GM12878 (cell line): Measurements from ENCODE around the gene HMGB1. TPM values are rescaled to one million over a fixed set of nuclear protein-coding genes. Genes with fewer than 3 reads are reported as not detected.

ENCODE experiments used
- ATAC-seq: fragments of 200-7000 bp; cut with Tn5 transposase; 3 replicates; pipeline ENCODE4 v1.9.1; 2020; ENCODE audit warnings: mild to moderate bottlenecking, moderate library complexity
- Bru-seq: library from RNA; stranded (reverse); fragments of 400-500 nt; gene quantifications from one replicate; lab custom pipeline; 2021; lab: Mats Ljungman, UMichigan
- BruChase-seq, 2 experiments: library from RNA; stranded (reverse); fragments of 400-500 nt; gene quantifications; one replicate each; lab custom pipeline; 2021; lab: Mats Ljungman, UMichigan
- BruUV-seq: library from RNA; stranded (reverse); fragments of 400-500 nt; replicated peaks from 2 replicates; lab custom pipeline; 2021; lab: Mats Ljungman, UMichigan
- CTCF ChIA-PET: fragments of 300-600 bp; sonication (Branson Sonifier 250); formaldehyde crosslinking; extraction: SDS; loops from one replicate; lab custom pipeline; 2021; ENCODE audit warnings: inconsistent platforms; lab: Yijun Ruan, JAX
- POLR2A ChIA-PET: fragments of 350-600 bp; formaldehyde crosslinking; extraction: SDS; loops from one replicate; lab custom pipeline; 2021; ENCODE audit warnings: inconsistent platforms; lab: Charles Lee
- RAD21 ChIA-PET: fragments of 300-600 bp; sonication (Branson Sonifier 250); formaldehyde crosslinking; loops from one replicate; lab custom pipeline; 2023; ENCODE audit warnings: antibody characterized with exemption; ENCODE audit not compliant: unreplicated experiment; lab: Charles Lee
- SMC1A ChIA-PET: fragments of 300-600 bp; sonication (Branson Sonifier 250); formaldehyde crosslinking; loops from one replicate; lab custom pipeline; 2023; ENCODE audit not compliant: unreplicated experiment, uncharacterized antibody; lab: Charles Lee
- DNase-seq: peaks from one replicate; pipeline ENCODE4 v3.0.0-alpha.2; 2011; ENCODE audit warnings: low read depth, low spot score
- FAIRE-seq: peaks from 3 replicates; lab custom pipeline; 2011; peaks lifted over from hg19 to GRCh38; lab: Jason Lieb, UNC
- H2AFZ ChIP-seq: 2 replicates; pipeline ENCODE4 v1.6.0; 2011; ENCODE audit warnings: low read depth, low read length, control low read depth; ENCODE audit not compliant: control insufficient read depth
- H3K27ac ChIP-seq: 2 replicates; pipeline ENCODE4 v1.5.1; 2011; ENCODE audit warnings: control low read depth; ENCODE audit not compliant: control insufficient read depth, insufficient read depth
- H3K27me3 ChIP-seq, 2 experiments: replicated peaks in 1 of 2; 2 replicates each; pipeline versions ENCODE4 v1.6.0 to v1.6.1; 2011; ENCODE audit warnings: low read length in 1 of 2; ENCODE audit not compliant: control insufficient read depth in 2 of 2, insufficient read depth in 2 of 2
- H3K36me3 ChIP-seq, 2 experiments: 2 replicates each; pipeline ENCODE4 v1.5.1; 2011; ENCODE audit warnings: low read length in 1 of 2; ENCODE audit not compliant: control insufficient read depth in 2 of 2, insufficient read depth in 2 of 2
- H3K4me1 ChIP-seq: 2 replicates; pipeline ENCODE4 v1.6.1; 2011; ENCODE audit warnings: mild to moderate bottlenecking, low read length, moderate library complexity, mixed read lengths; ENCODE audit not compliant: control insufficient read depth, insufficient read depth
- H3K4me2 ChIP-seq: 2 replicates; pipeline ENCODE4 v1.6.0; 2011; ENCODE audit warnings: control low read depth; ENCODE audit not compliant: control insufficient read depth, insufficient read depth
- H3K4me3 ChIP-seq: fragments of 200-600 bp; sonication (generic); 2 replicates; pipeline ENCODE4 v1.5.1; 2016
- H3K79me2 ChIP-seq: 2 replicates; pipeline ENCODE4 v1.6.0; 2011; ENCODE audit warnings: low read length; ENCODE audit not compliant: control insufficient read depth, insufficient read depth
- H3K9ac ChIP-seq: 2 replicates; pipeline ENCODE4 v1.8.0; 2011; ENCODE audit warnings: low read length, control low read depth, mixed read lengths; ENCODE audit not compliant: control insufficient read depth, insufficient read depth
- H3K9me3 ChIP-seq: replicated peaks from 3 replicates; pipeline ENCODE4 v1.5.1; 2011; ENCODE audit warnings: mild to moderate bottlenecking, low read length; ENCODE audit not compliant: control insufficient read depth, insufficient read depth
- H4K20me1 ChIP-seq: 2 replicates; pipeline ENCODE4 v1.6.0; 2011; ENCODE audit not compliant: control insufficient read depth, insufficient read depth
- CEBPB ChIP-seq, 2 experiments: fragments of 150-350 bp in 1 of 2; IDR thresholded peaks; 2 replicates each; pipeline ENCODE4 v1.6.1; 2012 to 2014; ENCODE audit warnings: low read depth in 2 of 2, low read length in 2 of 2, borderline replicate concordance in 1 of 2, inconsistent platforms in 1 of 2
- CREM ChIP-seq: IDR thresholded peaks from 2 replicates; pipeline ENCODE4 v1.6.1; 2014; ENCODE audit warnings: antibody characterized with exemption, low read depth
- EZH2 ChIP-seq: IDR thresholded peaks from 2 replicates; pipeline ENCODE4 v1.6.1; 2012; ENCODE audit warnings: low read depth, mild to moderate bottlenecking, control low read depth, inconsistent platforms, low read length, borderline replicate concordance; ENCODE audit not compliant: control insufficient read depth
- FOXK2 ChIP-seq: fragments of 450-650 bp; IDR thresholded peaks from 2 replicates; pipeline ENCODE4 v1.6.1; 2017; ENCODE audit warnings: mild to moderate bottlenecking, moderate library complexity
- HDAC2 ChIP-seq: fragments of 200-600 bp; sonication (generic); IDR thresholded peaks from 2 replicates; pipeline ENCODE4 v1.6.1; 2017
- POU2F2 ChIP-seq: IDR thresholded peaks from 3 replicates; pipeline ENCODE4 v1.6.1; 2011; ENCODE audit warnings: low read depth, mild to moderate bottlenecking, low read length, borderline replicate concordance
- RAD51 ChIP-seq: fragments of 450-650 bp; IDR thresholded peaks from 2 replicates; pipeline ENCODE4 v1.6.1; 2016; ENCODE audit warnings: moderate library complexity, mild to moderate bottlenecking, inconsistent platforms
- RB1 ChIP-seq: fragments of 450-650 bp; formaldehyde crosslinking; IDR thresholded peaks from 2 replicates; pipeline ENCODE4 v1.6.1; 2017; ENCODE audit warnings: mild to moderate bottlenecking, borderline replicate concordance
- RELA ChIP-seq: fragments of 450-650 bp; IDR thresholded peaks from 2 replicates; pipeline ENCODE4 v1.8.0; 2014; ENCODE audit warnings: borderline replicate concordance; ENCODE audit not compliant: partially characterized antibody
- RFX5 ChIP-seq: IDR thresholded peaks from 2 replicates; pipeline ENCODE4 v1.6.1; 2011; ENCODE audit warnings: low read depth, low read length, improper control_type of control experiment
- SMC3 ChIP-seq: IDR thresholded peaks from 2 replicates; pipeline ENCODE4 v1.6.1; 2011; ENCODE audit warnings: low read length, improper control_type of control experiment, borderline replicate concordance
- TAF1 ChIP-seq: IDR thresholded peaks from 2 replicates; pipeline ENCODE4 v1.6.1; 2011; ENCODE audit warnings: mild to moderate bottlenecking, low read depth, low read length, borderline replicate concordance
- WGBS: methylation state at CpG from one replicate; pipeline ENCODE4 v1.1.6; 2016; ENCODE audit warnings: low lambda C conversion rate; ENCODE audit not compliant: insufficient replicate concordance, insufficient coverage; ENCODE audit errors: missing lambda C conversion rate; 5-methylcytosine and 5-hydroxymethylcytosine counted together
- in situ Hi-C: fragments of 300-500 bp; cut with MboI; formaldehyde crosslinking; loops from 9 replicates; pipeline ENCODE4 v1.14.3; 2018; ENCODE audit warnings: mixed read lengths
- intact Hi-C: fragments of 100-400 bp; cut with micrococcal nuclease; formaldehyde crosslinking; loops from one replicate; pipeline ENCODE4 v1.14.2; 2022; ENCODE audit not compliant: unreplicated experiment
- long read RNA-seq, 2 experiments: library from polyadenylated mRNA; unstranded; transcript quantifications; one replicate each; pipeline ENCODE4 v2.0.0, GENCODE V29; 2019 to 2020
- polyA minus RNA-seq, 3 experiments: library from RNA; depleted of rRNA, polyadenylated mRNA; stranded (reverse); fragments of >200 nt; gene quantifications; 2 replicates each; pipeline ENCODE4 v1.2.3, GENCODE V29; 2011
- polyA plus RNA-seq, 11 experiments: library from polyadenylated mRNA; depleted of rRNA in 4 of 11; unstranded in 6 of 11; stranded (reverse) in 5 of 11; fragments of >200 nt; fragmentation: Nextera tagmentation in 4 of 11; fragmentation: Illumina TruSeq in 1 of 11; extraction: Ambion mirVana in 4 of 11; extraction: Trizol in 1 of 11; gene quantifications; 1 replicate in 1 of 11; 2 replicates in 10 of 11; pipeline versions ENCODE4 v1.2.1 to v1.2.3, GENCODE V29; 2011 to 2016; ENCODE audit warnings: inconsistent platforms in 2 of 11, missing spikeins in 2 of 11, low read depth in 1 of 11
- total RNA-seq, 4 experiments: library from RNA; depleted of rRNA in 3 of 4; stranded (reverse); fragments of >200 nt in 3 of 4; fragmentation: Illumina TruSeq in 1 of 4; extraction: Trizol in 1 of 4; gene quantifications; 2 replicates each; pipeline versions ENCODE4 v1.2.1 to v1.2.3, GENCODE V29; 2013 to 2021
- TF ChIP-seq, protein P1 (sequence below): IDR thresholded peaks from 2 replicates; pipeline ENCODE4 v1.6.1; 2011; ENCODE audit warnings: borderline replicate concordance, low read depth, mild to moderate bottlenecking, moderate library complexity, low read length; ENCODE audit not compliant: insufficient read depth, poor library complexity, severe bottlenecking
- TF ChIP-seq, protein P2 (sequence below): fragments of 450-650 bp; IDR thresholded peaks from 2 replicates; pipeline ENCODE4 v1.6.1; 2017; ENCODE audit warnings: mild to moderate bottlenecking, low read depth, inconsistent platforms; ENCODE audit not compliant: poor library complexity, severe bottlenecking

HMGB1 gene
- total RNA-seq (2013; cell fraction: nucleolus; rRNA removed) = 204 and 210 TPM in 2 replicates
- 550 and 625 TPM in 2 replicates for total RNA-seq (2014; rRNA removed)
- total RNA-seq (2014; rRNA removed; fragmentation: Illumina TruSeq; extraction: Trizol) = 1,176 and 1,210 TPM in 2 replicates
- 573 and 591 TPM in 2 replicates for total RNA-seq (2021)
- 338 TPM for polyA plus RNA-seq (2011; ENCODE audit: low read depth)
- polyA plus RNA-seq (2011; rRNA removed) = 365 and 533 TPM in 2 replicates
- 127 and 129 TPM in 2 replicates for polyA plus RNA-seq (2011; cell fraction: cytosol; rRNA removed)
- 131 and 184 TPM in 2 replicates for polyA plus RNA-seq (2011; cell fraction: nucleus; rRNA removed)
- 334 and 381 TPM in 2 replicates for polyA plus RNA-seq (2012)
- polyA plus RNA-seq (2014; fragmentation: Illumina TruSeq; extraction: Trizol) = 1,581 and 1,586 TPM in 2 replicates
- polyA plus RNA-seq (2014; fragmentation: Nextera tagmentation; extraction: Ambion mirVana) = 1,000 to 10,000 TPM; 2,416 to 2,529 TPM
- 709 and 796 TPM in 2 replicates for polyA plus RNA-seq (2014; rRNA removed)
- polyA plus RNA-seq (2016; fragmentation: Nextera tagmentation; extraction: Ambion mirVana) = 1,000 to 10,000 TPM; 1,596 to 1,698 TPM
- 59.0 and 68.5 TPM in 2 replicates for polyA minus RNA-seq (2011; rRNA and poly(A)+ RNA removed)
- polyA minus RNA-seq (2011; cell fraction: cytosol; rRNA and poly(A)+ RNA removed) = 74.6 and 120 TPM in 2 replicates
- polyA minus RNA-seq (2011; cell fraction: nucleus; rRNA and poly(A)+ RNA removed) = 47.6 and 68.8 TPM in 2 replicates
- percentile 68 among the genes with signal in this experiment for Bru-seq, nascent RNA
- BruChase-seq, experiment 1, labeled RNA remaining after a 6-hour chase = percentile 83 among the genes with signal in this experiment
- percentile 75 among the genes with signal in this experiment for BruChase-seq, experiment 2, labeled RNA remaining after a 2-hour chase
- long read RNA-seq, experiment 1, full-length matches to known transcripts = 600 of 757 reads
- long read RNA-seq, experiment 1, partial matches to known transcripts = 129 of 757 reads
- long read RNA-seq, experiment 1, other reads (novel, unspliced or antisense) = 28 of 757 reads
- long read RNA-seq, experiment 2, full-length matches to known transcripts = 1,190 of 1,694 reads
- long read RNA-seq, experiment 2, partial matches to known transcripts = 400 of 1,694 reads
- long read RNA-seq, experiment 2, other reads (novel, unspliced or antisense) = 104 of 1,694 reads

DNA sequence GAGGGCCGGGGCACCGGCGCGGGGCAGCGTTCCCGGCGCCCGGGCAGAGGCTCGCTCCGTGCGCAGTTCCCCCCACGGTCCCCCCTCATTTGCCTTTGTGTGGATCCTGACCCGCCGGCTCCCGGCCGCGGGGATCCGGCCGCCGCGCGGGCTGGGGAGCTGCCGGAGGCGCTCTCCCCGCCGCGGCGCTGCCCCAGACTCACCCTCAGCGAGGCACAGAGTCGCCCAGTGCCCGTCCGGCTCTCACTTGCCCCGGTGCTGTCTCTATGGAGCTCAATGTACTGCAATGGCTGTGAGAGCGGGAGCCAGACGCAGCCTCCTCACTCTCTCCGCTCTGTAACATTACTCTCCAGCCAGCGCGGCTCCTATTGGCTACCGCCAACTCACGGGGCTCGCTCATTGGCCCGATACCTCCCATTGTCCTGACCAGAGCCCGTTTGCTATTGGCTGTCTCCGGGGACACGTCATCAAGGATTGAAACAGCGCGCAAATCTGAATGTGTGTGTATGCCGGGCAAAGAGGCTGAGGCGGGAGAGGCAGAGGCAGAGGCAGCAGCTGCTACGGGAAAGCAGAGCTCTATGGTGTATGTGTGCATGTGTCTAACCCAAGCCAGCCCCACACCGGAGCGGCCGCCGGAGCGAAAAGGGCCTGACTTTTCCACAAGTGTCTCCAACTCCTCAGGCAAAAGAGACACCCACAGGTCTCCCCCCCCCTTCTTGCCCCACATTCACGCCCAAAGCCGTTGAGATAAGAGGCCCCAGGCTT, at the start of gene HMGB1:
Gene HMGB1 (minus strand): TSS at position 344 of the 765 bp plus-strand sequence. CDS start 2,256 bp downstream, outside the sequence.
- Histone ChIP-seq H2AFZ (peak within 1 kb of the TSS; percentile 32; the same call in 1 of the 2 replicates), H3K79me2 (peaks cover 36% of the 10 kb centered on the region), H3K36me3 (no peaks in the 10 kb centered on the region; a peak in 2 of 4 replicates), H3K4me2 (peak within 1 kb of the TSS; percentile 85), H3K27me3 (no peaks in the 10 kb centered on the region), H3K4me3 (peak within 1 kb of the TSS; percentile 82), H3K9me3 (no peaks in the 10 kb centered on the region), H3K27ac (peak within 1 kb of the TSS; percentile 97), H3K9ac (peak within 1 kb of the TSS; percentile 96), H4K20me1 (no peaks in the 10 kb centered on the region), H3K4me1 (0 out of 2 replicates have a peak, but pooled peaks cover 10% of the 10 kb centered on the region)
- DNase-seq = peak; percentile 97
- in situ Hi-C loops (no loop called here), intact Hi-C loops (loop anchor here (2.0 to 5.0 kb wide), 6 partner anchors 19 to 337 kb away; partner anchors contain the start of gene USPL1)
- BruUV-seq = no TSS peak
- peak; percentile 93 for ATAC-seq
- WGBS = under 1% methylated on average over 53 of the region's 57 CpGs
- POLR2A ChIA-PET = interaction anchor here (0.6 to 2.8 kb wide), 7 partner anchors 23 to 333 kb away, joined by 3 to 12 read pairs (median 3); partner anchors contain the start of gene UBE2L5
- CTCF ChIA-PET = interaction anchor here (0.6 to 1.6 kb wide), 6 partner anchors 38 to 334 kb away, joined by 3 to 7 read pairs (median 3); no protein-coding TSS in a partner anchor
- SMC1A ChIA-PET = interaction anchor here (0.6 to 1.0 kb wide), 2 partner anchors 22 to 23 kb away, joined by 3 read pairs; no protein-coding TSS in a partner anchor
- peak; percentile 89 for FAIRE-seq
- RAD21 ChIA-PET = interaction anchor here (0.6 to 1.9 kb wide), 8 partner anchors 21 to 337 kb away, joined by 3 to 12 read pairs (median 4); no protein-coding TSS in a partner anchor
- TF ChIP-seq RB1 (peak; percentile 88; the same call in 1 of the 2 replicates), FOXK2 (no peak), EZH2 (no peak), RAD51 (no peak), CEBPB (IDR thresholded peaks at IDR 0.05; ENCODE audit: borderline replicate concordance in 1 of 2, low read depth in 2 of 2, low read length in 2 of 2) (no peak), HDAC2 (no peak; the same call in none of the 2 replicates), SMC3 (0 out of 2 replicates have a peak, but pooled peaks have one; percentile 9), RFX5 (peak; percentile 87), TAF1 (peak; percentile 86; the same call in 1 of the 2 replicates), RELA (peak; percentile 7), POU2F2 (peak; percentile 53; the same call in 1 of the 3 replicates), CREM (peak; percentile 95)
- TF ChIP-seq, protein P1, sequence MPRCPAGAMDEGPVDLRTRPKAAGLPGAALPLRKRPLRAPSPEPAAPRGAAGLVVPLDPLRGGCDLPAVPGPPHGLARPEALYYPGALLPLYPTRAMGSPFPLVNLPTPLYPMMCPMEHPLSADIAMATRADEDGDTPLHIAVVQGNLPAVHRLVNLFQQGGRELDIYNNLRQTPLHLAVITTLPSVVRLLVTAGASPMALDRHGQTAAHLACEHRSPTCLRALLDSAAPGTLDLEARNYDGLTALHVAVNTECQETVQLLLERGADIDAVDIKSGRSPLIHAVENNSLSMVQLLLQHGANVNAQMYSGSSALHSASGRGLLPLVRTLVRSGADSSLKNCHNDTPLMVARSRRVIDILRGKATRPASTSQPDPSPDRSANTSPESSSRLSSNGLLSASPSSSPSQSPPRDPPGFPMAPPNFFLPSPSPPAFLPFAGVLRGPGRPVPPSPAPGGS = no peak
- TF ChIP-seq, protein P2, sequence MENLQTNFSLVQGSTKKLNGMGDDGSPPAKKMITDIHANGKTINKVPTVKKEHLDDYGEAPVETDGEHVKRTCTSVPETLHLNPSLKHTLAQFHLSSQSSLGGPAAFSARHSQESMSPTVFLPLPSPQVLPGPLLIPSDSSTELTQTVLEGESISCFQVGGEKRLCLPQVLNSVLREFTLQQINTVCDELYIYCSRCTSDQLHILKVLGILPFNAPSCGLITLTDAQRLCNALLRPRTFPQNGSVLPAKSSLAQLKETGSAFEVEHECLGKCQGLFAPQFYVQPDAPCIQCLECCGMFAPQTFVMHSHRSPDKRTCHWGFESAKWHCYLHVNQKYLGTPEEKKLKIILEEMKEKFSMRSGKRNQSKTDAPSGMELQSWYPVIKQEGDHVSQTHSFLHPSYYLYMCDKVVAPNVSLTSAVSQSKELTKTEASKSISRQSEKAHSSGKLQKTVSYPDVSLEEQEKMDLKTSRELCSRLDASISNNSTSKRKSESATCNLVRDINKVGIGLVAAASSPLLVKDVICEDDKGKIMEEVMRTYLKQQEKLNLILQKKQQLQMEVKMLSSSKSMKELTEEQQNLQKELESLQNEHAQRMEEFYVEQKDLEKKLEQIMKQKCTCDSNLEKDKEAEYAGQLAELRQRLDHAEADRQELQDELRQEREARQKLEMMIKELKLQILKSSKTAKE = no peak
